Measurements from ENCODE around the gene ATP1A4.
A peak's percentile ranks its signal among the peaks of the same experiment; 100 is the strongest.
"Not testable (repeated sequence)": the region's sequence is repeated elsewhere in the genome, so short reads cannot be mapped to it uniquely, and the experiment has no call there.

ATP1A4 gene

DNA sequence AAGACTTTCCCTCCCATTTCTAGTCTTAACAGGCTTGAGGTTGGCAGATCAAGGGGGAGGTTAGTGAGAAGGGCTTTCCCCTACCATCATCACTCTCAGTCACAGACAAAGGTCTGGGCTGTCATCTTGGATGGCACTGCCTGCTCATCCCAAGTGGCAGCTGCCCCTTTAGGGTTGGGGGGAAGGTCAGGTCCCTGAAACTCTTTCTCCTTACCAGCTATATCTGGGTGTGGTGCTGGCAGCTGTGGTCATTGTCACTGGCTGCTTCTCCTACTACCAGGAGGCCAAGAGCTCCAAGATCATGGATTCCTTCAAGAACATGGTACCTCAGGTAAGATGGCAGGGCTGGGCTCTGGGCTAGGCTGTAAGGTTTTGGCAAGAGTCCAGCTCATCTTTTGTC is 27.7 kb upstream of the ATP1A4 start:
- no peak for DNase-seq (ENCODE audit: low spot score)

- DNase-seq (ENCODE audit: low spot score), result peak; percentile 85
Measured at GRCh38 chr1:160124705-160125478, 26.5 kb upstream of the ATP1A4 start.

DNA sequence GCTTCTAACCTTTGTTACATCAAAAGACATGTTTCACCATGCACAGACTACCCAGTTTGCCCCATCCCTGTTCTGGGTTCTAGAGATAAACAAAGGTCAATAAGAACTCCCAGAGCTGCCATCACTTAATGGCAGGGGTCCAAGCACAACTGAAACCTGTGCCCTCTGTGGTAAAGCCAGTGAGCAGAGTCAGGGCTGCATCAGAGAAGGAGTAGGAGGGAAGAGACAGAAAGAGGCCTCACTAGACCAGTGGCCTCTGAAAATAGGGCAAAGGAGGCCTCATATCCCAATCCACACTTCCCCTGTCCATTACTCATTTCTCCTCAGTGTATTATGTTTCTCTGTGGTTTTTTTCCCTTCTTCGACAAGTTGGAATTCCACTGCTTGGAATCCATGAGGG is 25.7 kb upstream of the ATP1A4 start:
- no peak for DNase-seq (ENCODE audit: low spot score)

DNA sequence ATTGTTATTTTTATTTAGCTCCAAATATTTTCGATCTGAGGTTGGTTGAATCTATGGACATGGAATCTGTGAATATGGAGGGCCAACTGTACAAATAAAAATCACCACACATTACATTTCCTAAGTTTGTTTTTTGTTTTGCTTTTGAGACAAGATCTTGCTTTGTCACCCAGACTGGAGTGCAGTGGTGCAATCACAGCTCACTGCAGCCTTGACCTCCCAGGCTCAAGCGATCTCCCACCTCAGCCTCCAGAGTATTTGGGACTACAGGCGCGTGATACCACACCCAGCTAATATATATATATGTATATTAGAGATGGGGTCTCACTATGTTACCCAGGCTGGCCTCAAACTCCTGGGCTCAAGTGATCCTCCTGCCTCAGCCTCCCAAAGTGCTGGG is 25.1 kb upstream of the ATP1A4 start:
- not testable (repeated sequence) for DNase-seq (ENCODE audit: low spot score)

GRCh38 chr1:160127381-160127780 is 24.0 kb upstream of the ATP1A4 start:
- DNase-seq (ENCODE audit: low spot score), result no peak

DNA sequence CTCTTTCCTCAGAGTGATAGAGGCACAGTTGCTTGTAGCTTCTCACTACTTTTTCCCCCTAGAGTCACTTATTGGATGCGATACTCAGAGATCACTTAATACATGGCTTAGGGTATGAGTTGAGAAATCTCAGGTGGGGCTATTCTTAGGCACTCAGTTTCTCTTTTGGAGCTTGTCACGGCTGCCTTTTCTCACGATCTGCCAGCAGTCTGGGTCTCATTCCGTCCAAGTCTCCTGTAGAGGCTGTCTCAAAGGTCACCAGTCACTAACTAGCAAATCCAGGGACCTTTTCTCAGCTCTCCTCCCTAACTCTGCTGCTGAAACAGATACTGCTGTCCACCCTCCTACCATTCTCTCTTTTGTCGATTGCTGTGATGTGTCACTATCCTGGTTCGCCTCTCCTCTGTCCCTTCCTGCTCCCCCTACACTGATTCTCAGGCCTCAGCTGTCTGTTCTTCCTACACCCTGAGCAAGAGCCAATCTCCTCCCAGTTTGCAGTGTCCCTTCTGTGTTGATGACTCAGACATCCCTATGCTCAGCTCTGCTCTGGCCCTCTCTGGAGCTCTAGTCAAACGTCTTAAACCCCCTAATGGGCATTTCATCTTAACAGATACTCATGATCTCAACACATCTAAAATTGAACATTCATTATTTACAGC is 23.4 kb upstream of the ATP1A4 start:
- peak; percentile 11 for DNase-seq (ENCODE audit: low spot score)

DNA sequence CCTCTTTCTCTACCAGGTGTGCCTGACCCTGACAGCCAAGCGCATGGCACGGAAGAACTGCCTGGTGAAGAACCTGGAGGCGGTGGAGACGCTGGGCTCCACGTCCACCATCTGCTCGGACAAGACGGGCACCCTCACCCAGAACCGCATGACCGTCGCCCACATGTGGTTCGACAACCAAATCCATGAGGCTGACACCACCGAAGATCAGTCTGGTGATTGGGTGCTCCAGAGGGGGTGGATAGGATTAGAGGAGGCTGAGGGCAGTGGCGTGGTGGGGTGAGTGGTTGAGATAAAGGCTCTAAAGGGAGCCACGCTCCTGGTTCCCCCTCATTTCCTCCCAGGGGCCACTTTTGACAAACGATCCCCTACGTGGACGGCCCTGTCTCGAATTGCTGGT is 22.8 kb upstream of the ATP1A4 start:
- no peak for DNase-seq (ENCODE audit: low spot score)

- no peak for DNase-seq (ENCODE audit: low spot score)
Measured at GRCh38 chr1:160129046-160129445, 22.4 kb upstream of the ATP1A4 start.

- no peak for DNase-seq (ENCODE audit: low spot score)
Measured at GRCh38 chr1:160129558-160129957, 21.8 kb upstream of the ATP1A4 start.

GRCh38 chr1:160129966-160130365 is 21.4 kb upstream of the ATP1A4 start:
- no peak for DNase-seq (ENCODE audit: low spot score)

DNA sequence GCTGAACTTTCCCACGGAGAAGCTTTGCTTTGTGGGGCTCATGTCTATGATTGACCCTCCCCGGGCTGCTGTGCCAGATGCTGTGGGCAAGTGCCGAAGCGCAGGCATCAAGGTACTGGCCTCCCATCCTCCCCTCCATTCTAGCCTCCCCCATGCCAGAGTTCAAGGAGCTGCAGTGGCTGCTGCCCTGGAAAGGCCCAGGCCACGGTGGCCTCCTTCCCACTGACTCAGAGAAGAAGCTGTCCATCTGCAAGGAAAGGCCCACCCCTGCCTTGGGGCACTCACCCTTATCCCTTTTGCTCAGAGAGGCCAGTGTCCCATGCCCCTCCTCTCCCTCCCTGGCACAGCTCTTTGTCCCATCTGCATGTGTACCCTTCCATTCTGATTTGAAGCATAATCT is 20.9 kb upstream of the ATP1A4 start:
- DNase-seq (ENCODE audit: low spot score), result no peak

- DNase-seq (ENCODE audit: low spot score), result no peak
Measured at GRCh38 chr1:160130939-160131338, 20.5 kb upstream of the ATP1A4 start.

DNA sequence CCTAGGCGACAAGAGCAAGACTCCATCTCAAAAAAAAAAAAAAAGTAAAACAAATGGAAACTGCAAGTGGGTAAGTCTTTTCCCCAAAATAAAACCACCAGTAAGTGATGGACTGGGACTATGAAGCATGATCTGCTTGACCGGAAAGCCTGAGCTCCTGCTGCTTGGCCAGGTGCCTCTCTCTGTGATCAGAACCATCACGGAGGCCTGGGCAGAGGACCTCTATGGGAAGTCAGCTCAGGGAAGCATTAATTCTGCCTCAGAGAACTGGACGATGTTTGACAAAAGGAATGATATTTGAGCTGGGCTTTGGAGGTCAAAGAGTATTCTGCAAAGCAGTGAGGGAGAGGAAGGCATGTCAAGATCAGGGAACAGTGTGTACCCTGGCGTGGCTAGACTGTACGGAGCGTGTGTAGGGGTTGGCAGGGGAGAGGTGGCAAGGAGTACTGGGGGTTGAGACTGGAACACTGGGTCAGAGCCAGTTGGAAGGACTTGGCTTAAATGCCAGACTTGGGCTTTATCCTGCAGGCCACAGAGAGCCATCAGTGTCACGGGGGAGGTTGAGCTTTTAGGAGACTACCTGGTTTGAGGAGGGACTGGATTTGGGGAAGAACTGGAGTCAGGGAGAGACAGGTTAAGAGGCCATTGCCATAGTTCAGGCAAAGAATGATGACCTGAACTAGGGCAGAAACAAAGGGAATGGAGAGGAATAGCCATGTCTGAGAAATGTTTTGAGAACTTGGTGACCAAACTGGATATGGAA is 19.4 kb upstream of the ATP1A4 start:
- no peak for DNase-seq (ENCODE audit: low spot score)

DNA sequence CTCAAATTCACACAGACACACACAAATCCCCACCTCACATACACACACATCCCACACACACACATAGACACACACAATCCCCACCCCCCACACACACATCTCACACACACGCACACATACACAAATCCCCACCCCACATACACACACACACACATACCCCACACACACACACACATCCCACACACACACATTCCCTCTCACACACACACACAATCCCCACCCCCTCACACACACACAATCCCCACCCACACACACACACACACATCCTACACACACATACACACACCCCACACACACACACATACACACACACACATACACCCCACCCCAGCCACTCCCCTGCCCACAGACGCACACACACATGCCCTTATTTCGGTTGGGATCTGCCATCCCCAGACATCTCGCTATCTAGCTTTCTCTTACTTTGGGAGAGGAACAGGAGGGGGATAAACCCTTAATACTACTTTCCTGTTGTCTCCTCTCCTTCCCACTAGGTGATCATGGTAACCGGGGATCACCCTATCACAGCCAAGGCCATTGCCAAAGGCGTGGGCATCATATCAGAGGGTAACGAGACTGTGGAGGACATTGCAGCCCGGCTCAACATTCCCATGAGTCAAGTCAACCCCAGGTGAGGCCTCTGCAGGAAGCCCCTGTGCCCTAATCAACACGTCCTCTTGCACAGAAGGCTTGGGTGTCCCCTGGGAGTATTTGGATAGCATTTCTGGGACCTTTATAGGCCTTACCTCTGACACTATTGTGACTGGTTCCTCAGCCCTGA is 17.2 kb upstream of the ATP1A4 start:
- DNase-seq (ENCODE audit: low spot score), result no peak

GRCh38 chr1:160134791-160135572 is 16.4 kb upstream of the ATP1A4 start:
- no peak for DNase-seq (ENCODE audit: low spot score)

DNA sequence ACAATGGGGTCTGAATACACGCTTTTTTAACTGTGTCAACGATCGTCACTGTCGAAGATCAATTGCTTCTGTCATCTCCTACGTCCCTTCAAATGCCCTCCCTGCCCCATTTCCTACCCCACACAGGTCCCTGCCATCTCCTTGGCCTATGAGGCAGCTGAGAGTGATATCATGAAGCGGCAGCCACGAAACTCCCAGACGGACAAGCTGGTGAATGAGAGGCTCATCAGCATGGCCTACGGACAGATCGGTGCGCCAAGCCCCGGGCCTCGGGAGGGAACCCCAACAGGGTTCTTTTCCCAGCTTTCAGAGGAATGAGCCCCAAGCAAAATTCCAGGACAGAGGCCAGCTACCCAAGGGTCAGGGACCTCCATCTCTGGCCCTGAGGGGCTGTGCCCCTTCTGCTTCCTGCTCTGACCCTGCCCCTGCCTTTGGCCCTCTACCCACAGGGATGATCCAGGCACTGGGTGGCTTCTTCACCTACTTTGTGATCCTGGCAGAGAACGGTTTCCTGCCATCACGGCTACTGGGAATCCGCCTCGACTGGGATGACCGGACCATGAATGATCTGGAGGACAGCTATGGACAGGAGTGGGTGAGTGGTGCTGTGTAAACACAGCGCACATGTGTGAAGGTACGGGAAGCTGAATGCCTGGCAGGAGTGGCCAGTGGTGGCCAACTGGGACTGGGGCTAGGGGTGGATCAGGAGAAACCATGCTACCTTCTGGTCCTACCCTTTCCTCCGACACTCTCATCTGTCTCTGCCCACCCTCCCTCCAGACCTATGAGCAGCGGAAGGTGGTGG is 15.1 kb upstream of the ATP1A4 start:
- DNase-seq (ENCODE audit: low spot score), result no peak

GRCh38 chr1:160136926-160137200 is 14.5 kb upstream of the ATP1A4 start:
- no peak for DNase-seq (ENCODE audit: low spot score)

DNA sequence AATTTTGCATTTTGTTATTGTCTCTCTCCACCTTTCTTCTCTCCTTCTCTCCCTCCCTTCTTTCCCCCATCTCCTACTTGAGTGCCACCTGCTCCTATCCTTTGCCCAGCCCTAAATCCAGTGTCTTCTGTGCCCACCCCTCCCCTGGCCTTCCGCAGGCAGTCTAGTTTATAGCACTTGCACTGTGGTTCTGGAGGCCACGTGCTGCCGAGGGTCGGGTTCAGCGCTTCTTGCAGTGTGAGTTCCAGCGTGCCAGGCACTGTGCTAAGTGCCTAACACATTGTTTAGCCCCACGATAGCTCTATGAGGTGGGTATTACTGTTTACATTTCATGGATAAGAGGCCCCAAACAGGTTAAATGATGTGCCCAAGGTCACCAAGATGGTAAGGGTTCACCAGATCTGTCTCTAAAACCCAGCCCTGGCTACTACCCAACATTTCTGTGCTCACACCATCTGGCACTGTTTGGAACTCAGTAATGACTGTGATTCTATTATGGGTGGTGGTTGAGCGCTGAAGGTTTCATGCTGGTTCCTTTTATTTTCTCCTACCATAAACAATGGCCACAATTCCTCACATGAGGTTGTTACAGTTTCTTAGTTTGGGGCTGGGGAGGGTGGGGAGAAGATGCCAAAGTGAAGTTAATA is 14.1 kb upstream of the ATP1A4 start:
- DNase-seq (ENCODE audit: low spot score), result no peak

- DNase-seq (ENCODE audit: low spot score), result no peak
Measured at GRCh38 chr1:160139840-160140239, 11.6 kb upstream of the ATP1A4 start.

DNA sequence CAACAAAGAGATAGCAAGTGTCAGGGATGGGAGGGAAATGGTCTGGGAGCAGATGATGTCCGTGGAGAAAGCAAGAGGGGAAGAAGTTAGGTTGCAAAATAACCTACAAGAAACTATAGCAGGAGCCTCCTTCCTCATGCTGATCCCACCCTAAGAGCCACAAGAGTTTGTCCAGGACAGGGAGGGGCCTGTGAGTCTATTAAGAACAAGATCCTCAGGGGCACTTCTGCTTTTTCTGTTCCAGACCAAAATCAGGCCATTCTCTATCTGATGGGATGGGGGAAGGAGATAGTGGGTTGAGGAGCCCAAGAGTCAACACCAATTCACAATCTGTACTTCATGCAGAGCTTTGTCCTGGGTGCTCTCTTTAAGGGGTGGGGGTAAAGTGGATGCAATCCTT is 7.7 kb upstream of the ATP1A4 start:
- no peak for DNase-seq (ENCODE audit: low spot score)

Data from LoVo (cell line).